IPS-11a (cell line): ENCODE data around the gene SLC2A3.
A peak's percentile ranks its signal among the peaks of the same experiment; 100 is the strongest.
"Not testable (repeated sequence)": the region's sequence is repeated elsewhere in the genome, so short reads cannot be mapped to it uniquely, and the experiment has no call there.

ENCODE experiments used
- H3K4me3 ChIP-seq: one replicate; pipeline ENCODE4 v1.5.1; 2013; ENCODE audit warnings: low read depth, low read length, control low read depth

Gene SLC2A3

GRCh38 chr12:7951671-7952070 lies 15.7 kb upstream of the SLC2A3 start:
- no peak overlapping the region for H3K4me3 ChIP-seq

- H3K4me3 ChIP-seq, result not testable (repeated sequence)
These were observed 14.4 kb upstream of the SLC2A3 start for GRCh38 chr12:7950230-7950943.

GRCh38 chr12:7948589-7949260 lies 12.7 kb upstream of the SLC2A3 start:
- no peak overlapping the region for H3K4me3 ChIP-seq

GRCh38 chr12:7947011-7947410 lies 11.0 kb upstream of the SLC2A3 start:
- H3K4me3 ChIP-seq, result no peak overlapping the region

- not testable (repeated sequence) for H3K4me3 ChIP-seq
These were observed 8.8 kb upstream of the SLC2A3 start for GRCh38 chr12:7944760-7945159.

GRCh38 chr12:7940906-7941305 lies 4.9 kb upstream of the SLC2A3 start:
- no peak overlapping the region for H3K4me3 ChIP-seq

- H3K4me3 ChIP-seq, result no peak overlapping the region
These were observed 2.0 kb upstream of the SLC2A3 start for GRCh38 chr12:7937833-7938506.

- H3K4me3 ChIP-seq, result peak overlapping the region; percentile 87
These were observed 996 bp downstream of the SLC2A3 start for GRCh38 chr12:7934889-7935492.

- H3K4me3 ChIP-seq, result peak overlapping the region; percentile 87
These were observed 1.7 kb downstream of the SLC2A3 start for GRCh38 chr12:7934091-7934888.

- H3K4me3 ChIP-seq, result peak overlapping the region; percentile 87
These were observed 2.7 kb downstream of the SLC2A3 start for GRCh38 chr12:7933255-7933726.

GRCh38 chr12:7932599-7933240 lies 3.3 kb downstream of the SLC2A3 start:
- not testable (repeated sequence) for H3K4me3 ChIP-seq

- H3K4me3 ChIP-seq, result no peak overlapping the region
These were observed 6.7 kb downstream of the SLC2A3 start for GRCh38 chr12:7929083-7929792.

- no peak overlapping the region for H3K4me3 ChIP-seq
These were observed 8.5 kb downstream of the SLC2A3 start for GRCh38 chr12:7927470-7927869.

- H3K4me3 ChIP-seq, result not testable (repeated sequence)
These were observed 9.8 kb downstream of the SLC2A3 start for GRCh38 chr12:7926068-7926666.

- no peak overlapping the region for H3K4me3 ChIP-seq
These were observed 12.4 kb downstream of the SLC2A3 start for GRCh38 chr12:7923241-7924236.

GRCh38 chr12:7921181-7921580 lies 14.8 kb downstream of the SLC2A3 start:
- not testable (repeated sequence) for H3K4me3 ChIP-seq

- not testable (repeated sequence) for H3K4me3 ChIP-seq
These were observed 17.8 kb downstream of the SLC2A3 start for GRCh38 chr12:7918268-7918590.
